PFSK-1 (cell line): ENCODE data around the gene UNC93A.

Experiments
- FOXP2 ChIP-seq: optimal IDR thresholded peaks from 2 replicates; pipeline ENCODE3; 2011; ENCODE audit warnings: borderline replicate concordance, control low read depth, inconsistent platforms; ENCODE audit not compliant: insufficient read depth; ENCODE audit errors: extremely low read length, extremely low read depth
- POLR2AphosphoS5 ChIP-seq: IDR thresholded peaks from 2 replicates; pipeline ENCODE4 v1.6.1; 2012; ENCODE audit warnings: low read depth, mild to moderate bottlenecking, control low read depth, low read length, moderate library complexity
- SIN3A ChIP-seq: IDR thresholded peaks from 2 replicates; pipeline ENCODE4 v1.6.1; 2012; ENCODE audit warnings: mild to moderate bottlenecking, low read length, moderate library complexity, borderline replicate concordance; ENCODE audit not compliant: insufficient read depth
- TAF1 ChIP-seq: IDR thresholded peaks from 2 replicates; pipeline ENCODE4 v1.6.1; 2012; ENCODE audit warnings: low read length, control low read depth, borderline replicate concordance; ENCODE audit not compliant: insufficient read depth
- TF ChIP-seq, protein P1 (sequence below), 2 experiments: IDR thresholded peaks; 2 replicates each; pipeline versions ENCODE4 v1.6.1 to v1.8.0; 2011 to 2012; ENCODE audit warnings: low read depth in 2 of 2, low read length in 2 of 2, control low read depth in 1 of 2, inconsistent platforms in 1 of 2, mild to moderate bottlenecking in 1 of 2, moderate library complexity in 1 of 2; ENCODE audit not compliant: insufficient read depth in 1 of 2

The UNC93A gene

DNA sequence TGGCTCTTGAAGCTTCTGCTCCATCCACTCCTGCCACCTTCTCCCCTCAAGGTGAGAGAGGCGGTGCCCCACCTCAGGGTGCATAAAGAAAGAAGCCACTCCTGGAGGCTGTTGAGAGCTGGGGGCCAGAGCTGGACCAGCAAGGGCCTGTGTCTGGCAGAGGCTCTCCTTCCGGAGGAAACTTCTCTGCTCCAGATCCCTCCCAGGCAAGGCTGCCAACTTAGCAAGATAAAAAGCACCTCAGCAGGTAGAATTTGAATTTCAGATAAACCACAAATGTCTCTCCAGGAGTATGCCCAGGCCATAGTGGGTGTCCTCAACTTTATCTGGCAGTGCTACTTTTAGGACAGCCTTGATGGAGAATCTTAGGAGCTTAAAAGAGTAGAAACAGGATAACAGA lies 13.8 kb downstream of the UNC93A start:
- TF ChIP-seq FOXP2 (no peak), TAF1 (no peak), SIN3A (no peak), POLR2AphosphoS5 (no peak)
- TF ChIP-seq, protein P1, sequence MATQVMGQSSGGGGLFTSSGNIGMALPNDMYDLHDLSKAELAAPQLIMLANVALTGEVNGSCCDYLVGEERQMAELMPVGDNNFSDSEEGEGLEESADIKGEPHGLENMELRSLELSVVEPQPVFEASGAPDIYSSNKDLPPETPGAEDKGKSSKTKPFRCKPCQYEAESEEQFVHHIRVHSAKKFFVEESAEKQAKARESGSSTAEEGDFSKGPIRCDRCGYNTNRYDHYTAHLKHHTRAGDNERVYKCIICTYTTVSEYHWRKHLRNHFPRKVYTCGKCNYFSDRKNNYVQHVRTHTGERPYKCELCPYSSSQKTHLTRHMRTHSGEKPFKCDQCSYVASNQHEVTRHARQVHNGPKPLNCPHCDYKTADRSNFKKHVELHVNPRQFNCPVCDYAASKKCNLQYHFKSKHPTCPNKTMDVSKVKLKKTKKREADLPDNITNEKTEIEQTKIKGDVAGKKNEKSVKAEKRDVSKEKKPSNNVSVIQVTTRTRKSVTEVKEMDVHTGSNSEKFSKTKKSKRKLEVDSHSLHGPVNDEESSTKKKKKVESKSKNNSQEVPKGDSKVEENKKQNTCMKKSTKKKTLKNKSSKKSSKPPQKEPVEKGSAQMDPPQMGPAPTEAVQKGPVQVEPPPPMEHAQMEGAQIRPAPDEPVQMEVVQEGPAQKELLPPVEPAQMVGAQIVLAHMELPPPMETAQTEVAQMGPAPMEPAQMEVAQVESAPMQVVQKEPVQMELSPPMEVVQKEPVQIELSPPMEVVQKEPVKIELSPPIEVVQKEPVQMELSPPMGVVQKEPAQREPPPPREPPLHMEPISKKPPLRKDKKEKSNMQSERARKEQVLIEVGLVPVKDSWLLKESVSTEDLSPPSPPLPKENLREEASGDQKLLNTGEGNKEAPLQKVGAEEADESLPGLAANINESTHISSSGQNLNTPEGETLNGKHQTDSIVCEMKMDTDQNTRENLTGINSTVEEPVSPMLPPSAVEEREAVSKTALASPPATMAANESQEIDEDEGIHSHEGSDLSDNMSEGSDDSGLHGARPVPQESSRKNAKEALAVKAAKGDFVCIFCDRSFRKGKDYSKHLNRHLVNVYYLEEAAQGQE (IDR thresholded peaks at IDR 0.05; ENCODE audit: insufficient read depth in 1 of 2, low read depth in 2 of 2, low read length in 2 of 2), result no peak

DNA sequence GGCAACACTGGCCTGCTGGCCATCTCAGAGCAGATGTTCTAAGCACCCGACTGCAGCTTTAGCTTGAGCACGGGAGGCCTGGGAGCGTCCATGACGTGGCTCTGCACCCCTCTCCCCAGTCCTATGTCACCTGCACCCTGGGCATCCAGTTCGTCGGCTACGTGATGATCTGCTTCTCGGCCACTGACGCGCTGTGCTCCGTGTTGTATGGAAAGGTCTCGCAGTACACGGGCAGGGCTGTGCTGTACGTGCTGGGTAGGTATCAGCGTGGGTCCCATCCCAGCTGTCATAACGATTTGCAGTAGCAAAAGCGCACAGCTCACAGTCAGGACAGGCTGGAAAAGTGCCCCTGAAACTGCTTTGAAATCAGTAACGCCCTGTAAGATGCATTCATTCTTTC lies 14.7 kb downstream of the UNC93A start:
- TF ChIP-seq, protein P1 (IDR thresholded peaks at IDR 0.05; ENCODE audit: insufficient read depth in 1 of 2, low read depth in 2 of 2, low read length in 2 of 2), result no peak

DNA sequence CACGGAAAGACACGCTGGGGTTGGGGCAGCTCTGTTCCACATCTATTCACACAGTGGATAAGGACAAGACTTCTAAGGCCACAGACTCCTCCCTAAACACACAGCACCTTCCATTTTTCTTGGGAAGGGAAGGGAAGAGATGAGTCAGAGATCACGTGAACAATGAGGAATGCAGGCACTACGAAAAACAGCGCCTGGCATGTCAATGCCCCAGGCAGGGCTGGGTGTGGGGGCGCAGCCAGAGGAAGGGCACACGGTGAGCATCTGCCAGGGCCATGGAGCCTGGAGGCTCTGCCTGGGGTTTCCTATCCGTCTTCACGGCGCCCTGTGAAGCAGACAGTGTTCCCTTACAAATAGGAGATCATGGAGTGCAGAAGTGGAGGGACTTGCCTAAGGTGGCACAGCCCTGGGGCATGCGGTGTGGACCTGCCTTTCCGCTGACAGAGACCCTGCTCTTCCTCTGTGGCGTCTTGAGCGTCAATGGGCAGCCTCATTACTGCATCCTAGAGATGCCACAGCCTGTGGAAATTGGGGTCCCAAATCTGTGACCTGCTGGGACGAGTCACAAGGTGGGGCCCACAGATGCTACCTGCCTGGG lies 15.4 kb downstream of the UNC93A start:
- TF ChIP-seq SIN3A, result no peak

DNA sequence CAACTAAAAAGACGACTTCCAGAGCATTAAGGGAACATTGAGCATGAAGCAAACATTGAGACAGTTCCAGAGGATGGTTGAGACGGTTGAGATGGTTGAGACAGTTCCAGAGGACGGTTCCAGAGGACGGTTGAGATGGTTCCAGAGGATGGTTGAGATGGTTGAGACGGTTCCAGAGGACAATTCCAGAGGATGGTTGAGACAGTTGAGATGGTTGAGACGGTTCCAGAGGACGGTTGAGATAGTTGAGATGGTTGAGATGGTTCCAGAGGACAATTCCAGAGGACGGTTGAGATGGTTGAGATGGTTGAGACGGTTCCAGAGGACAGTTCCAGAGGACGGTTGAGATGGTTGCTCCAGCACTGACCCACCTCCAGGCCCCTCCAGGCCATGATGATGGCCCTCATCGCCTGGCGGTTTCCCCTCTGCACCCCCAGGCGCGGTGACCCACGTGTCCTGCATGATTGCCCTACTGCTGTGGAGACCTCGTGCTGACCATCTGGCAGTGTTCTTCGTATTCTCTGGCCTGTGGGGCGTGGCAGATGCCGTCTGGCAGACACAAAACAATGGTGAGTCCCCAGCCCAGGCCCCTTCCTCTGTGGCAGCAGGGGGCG lies 16.3 kb downstream of the UNC93A start:
- TF ChIP-seq POLR2AphosphoS5 (no peak), TAF1 (no peak), FOXP2 (no peak), SIN3A (no peak)
- TF ChIP-seq, protein P1 (IDR thresholded peaks at IDR 0.05; ENCODE audit: insufficient read depth in 1 of 2, low read depth in 2 of 2, low read length in 2 of 2), result no peak

DNA sequence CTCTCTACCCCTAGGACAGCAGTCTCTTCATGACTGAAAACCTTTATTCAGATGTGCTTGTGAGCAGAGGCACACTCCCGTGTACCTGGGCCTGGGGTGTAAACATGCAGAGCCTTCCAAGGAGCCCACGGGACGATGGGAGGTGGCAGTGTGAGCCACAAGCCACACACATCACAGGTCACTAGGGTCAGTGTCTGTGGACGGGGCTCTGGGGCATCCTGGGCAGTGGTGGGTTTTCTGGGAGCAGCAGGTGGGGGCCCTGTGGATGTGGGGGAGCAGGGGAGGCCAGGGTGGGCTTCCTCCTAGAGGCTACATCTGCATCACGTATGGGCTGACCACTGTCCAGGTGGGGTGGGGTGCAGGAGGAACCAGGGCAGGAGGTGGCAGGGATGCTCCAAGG lies 17.1 kb downstream of the UNC93A start:
- TF ChIP-seq SIN3A (no peak), FOXP2 (no peak), POLR2AphosphoS5 (no peak), TAF1 (no peak)
- TF ChIP-seq, protein P1 (IDR thresholded peaks at IDR 0.05; ENCODE audit: insufficient read depth in 1 of 2, low read depth in 2 of 2, low read length in 2 of 2), result no peak
